ENCODE results near the gene COL9A2. TPM values are rescaled to one million over a fixed set of nuclear protein-coding genes. Genes with fewer than 3 reads are reported as not detected.

Gene COL9A2
- polyA plus RNA-seq, 1 donor from 2014 or later: 2.3 TPM

DNA sequence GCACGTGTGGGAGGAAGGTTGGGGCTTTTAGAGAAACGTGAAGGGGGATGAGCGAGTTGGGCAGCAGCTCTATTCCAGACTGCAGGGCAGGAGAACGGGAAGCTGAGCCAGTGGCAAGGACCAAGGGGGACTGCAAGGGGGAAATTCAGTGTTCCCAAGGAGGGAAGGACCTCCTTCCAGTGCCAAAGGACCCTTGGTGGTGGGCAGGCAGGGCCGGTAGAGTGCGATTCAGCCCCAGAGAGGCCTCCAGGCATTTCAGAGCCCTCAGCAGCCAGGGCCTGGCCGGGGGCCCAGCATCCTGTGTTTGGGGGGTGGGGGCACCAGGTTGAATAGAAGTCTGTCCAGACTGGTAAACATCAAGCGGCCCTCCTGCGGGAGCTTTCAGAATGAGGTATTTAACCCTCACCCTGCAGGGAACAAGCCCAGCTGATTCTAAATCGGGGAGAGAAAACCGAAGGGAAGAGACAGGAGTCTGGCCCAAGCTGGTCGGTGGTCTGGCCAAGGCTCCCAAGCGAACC lies 2.3 kb downstream of the COL9A2 start:
- peak overlapping the region; percentile 34 for H3K4me3 ChIP-seq (ENCODE audit: low read length)
- no peaks in the 10 kb centered on the region for H3K9me3 ChIP-seq (ENCODE audit: low read length)
- H3K27ac ChIP-seq (ENCODE audit: low read length): no peak overlapping the region
- H3K79me2 ChIP-seq (replicated peaks; ENCODE audit: insufficient read depth, low read length): no peaks in the 10 kb centered on the region
- H3K36me3 ChIP-seq (ENCODE audit: insufficient read depth, low read length): no peaks in the 10 kb centered on the region
- TF ChIP-seq POLR2AphosphoS5 (IDR thresholded peaks at IDR 0.05): no peak
- TF ChIP-seq MXI1 (conservative IDR thresholded peaks at IDR 0.05; ENCODE audit: poor library complexity, severe bottlenecking): no peak
- no peak overlapping the region for H2AFZ ChIP-seq (ENCODE audit: low read depth, low read length)
- no peaks in the 10 kb centered on the region for H3F3A ChIP-seq (ENCODE audit: insufficient read depth, low read length, poor library complexity, severe bottlenecking)
- no peaks in the 10 kb centered on the region for H4K20me1 ChIP-seq (ENCODE audit: insufficient read depth)
- no peak overlapping the region for H3K4me2 ChIP-seq (ENCODE audit: low read length)
- no peaks in the 10 kb centered on the region for H3K9me2 ChIP-seq (ENCODE audit: insufficient read depth, low read length)
- H3K9ac ChIP-seq (ENCODE audit: low read length): peak overlapping the region; percentile 38
- H3K27me3 ChIP-seq (ENCODE audit: insufficient read depth, low read depth, low read length): peaks cover 43% of the 10 kb centered on the region

DNA sequence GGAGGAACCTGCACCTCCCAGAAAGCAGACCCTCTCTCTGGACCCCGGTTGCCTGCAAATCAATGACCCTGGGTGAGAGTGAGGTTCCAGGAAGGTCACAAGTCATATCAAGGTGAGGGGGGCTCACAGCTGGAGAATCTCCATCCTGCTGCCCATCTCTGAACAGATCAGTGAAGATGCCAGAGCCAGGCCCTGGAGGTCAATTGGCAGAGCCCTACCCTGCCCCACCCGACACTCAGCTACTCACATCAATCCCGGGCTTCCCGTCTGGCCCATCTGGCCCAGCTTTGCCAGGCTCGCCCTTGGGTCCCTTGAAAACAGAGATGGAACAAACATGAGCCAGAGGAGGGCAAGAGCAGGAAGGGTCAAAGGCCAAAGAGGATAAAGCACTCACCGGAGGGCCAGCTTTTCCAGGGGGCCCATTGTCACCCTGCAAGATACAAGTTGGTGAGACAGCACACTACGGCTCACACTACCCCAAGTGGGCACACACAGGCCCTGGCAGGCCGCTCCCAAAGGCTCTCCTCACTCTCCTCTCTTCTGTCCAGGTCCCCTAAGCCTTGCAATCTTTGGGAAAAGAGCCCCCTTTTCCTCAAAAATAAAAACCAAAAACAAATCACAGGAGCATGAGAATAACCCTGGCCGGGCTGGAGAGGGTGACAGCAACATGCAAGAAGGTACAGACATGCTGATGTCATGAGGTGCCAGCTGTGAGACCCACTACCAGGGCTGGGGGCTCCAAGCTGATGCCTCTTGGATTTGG lies 2.9 kb downstream of the COL9A2 start:
- no peak overlapping the region for H3K27ac ChIP-seq (ENCODE audit: low read length)
- H3F3A ChIP-seq (ENCODE audit: insufficient read depth, low read length, poor library complexity, severe bottlenecking): no peaks in the 10 kb centered on the region
- H3K27me3 ChIP-seq (ENCODE audit: insufficient read depth, low read depth, low read length): peaks cover 43% of the 10 kb centered on the region
- TF ChIP-seq, protein P1, sequence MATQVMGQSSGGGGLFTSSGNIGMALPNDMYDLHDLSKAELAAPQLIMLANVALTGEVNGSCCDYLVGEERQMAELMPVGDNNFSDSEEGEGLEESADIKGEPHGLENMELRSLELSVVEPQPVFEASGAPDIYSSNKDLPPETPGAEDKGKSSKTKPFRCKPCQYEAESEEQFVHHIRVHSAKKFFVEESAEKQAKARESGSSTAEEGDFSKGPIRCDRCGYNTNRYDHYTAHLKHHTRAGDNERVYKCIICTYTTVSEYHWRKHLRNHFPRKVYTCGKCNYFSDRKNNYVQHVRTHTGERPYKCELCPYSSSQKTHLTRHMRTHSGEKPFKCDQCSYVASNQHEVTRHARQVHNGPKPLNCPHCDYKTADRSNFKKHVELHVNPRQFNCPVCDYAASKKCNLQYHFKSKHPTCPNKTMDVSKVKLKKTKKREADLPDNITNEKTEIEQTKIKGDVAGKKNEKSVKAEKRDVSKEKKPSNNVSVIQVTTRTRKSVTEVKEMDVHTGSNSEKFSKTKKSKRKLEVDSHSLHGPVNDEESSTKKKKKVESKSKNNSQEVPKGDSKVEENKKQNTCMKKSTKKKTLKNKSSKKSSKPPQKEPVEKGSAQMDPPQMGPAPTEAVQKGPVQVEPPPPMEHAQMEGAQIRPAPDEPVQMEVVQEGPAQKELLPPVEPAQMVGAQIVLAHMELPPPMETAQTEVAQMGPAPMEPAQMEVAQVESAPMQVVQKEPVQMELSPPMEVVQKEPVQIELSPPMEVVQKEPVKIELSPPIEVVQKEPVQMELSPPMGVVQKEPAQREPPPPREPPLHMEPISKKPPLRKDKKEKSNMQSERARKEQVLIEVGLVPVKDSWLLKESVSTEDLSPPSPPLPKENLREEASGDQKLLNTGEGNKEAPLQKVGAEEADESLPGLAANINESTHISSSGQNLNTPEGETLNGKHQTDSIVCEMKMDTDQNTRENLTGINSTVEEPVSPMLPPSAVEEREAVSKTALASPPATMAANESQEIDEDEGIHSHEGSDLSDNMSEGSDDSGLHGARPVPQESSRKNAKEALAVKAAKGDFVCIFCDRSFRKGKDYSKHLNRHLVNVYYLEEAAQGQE (IDR thresholded peaks at IDR 0.05; ENCODE audit: borderline replicate concordance): no peak
- TF ChIP-seq RAD21 (conservative IDR thresholded peaks at IDR 0.05) (no peak), CTCF (IDR thresholded peaks at IDR 0.05; ENCODE audit: poor library complexity, severe bottlenecking) (no peak), EP300 (conservative IDR thresholded peaks at IDR 0.05; ENCODE audit: poor library complexity, severe bottlenecking) (no peak), EZH2 (IDR thresholded peaks at IDR 0.05; ENCODE audit: borderline replicate concordance, insufficient read depth, low read length, poor library complexity, severe bottlenecking) (no peak), SMC3 (conservative IDR thresholded peaks at IDR 0.05; ENCODE audit: poor library complexity) (no peak), POLR2AphosphoS5 (IDR thresholded peaks at IDR 0.05) (no peak)
- no peaks in the 10 kb centered on the region for H3K9me2 ChIP-seq (ENCODE audit: insufficient read depth, low read length)
- no peaks in the 10 kb centered on the region for H3K79me2 ChIP-seq (replicated peaks; ENCODE audit: insufficient read depth, low read length)
- no peaks in the 10 kb centered on the region for H3K9me3 ChIP-seq (ENCODE audit: low read length)
- no peak overlapping the region for H3K9ac ChIP-seq (ENCODE audit: low read length)
- no peak overlapping the region for H2AFZ ChIP-seq (ENCODE audit: low read depth, low read length)
- H3K4me2 ChIP-seq (ENCODE audit: low read length): no peak overlapping the region
- H3K4me3 ChIP-seq (ENCODE audit: low read length): no peak overlapping the region
- H3K36me3 ChIP-seq (ENCODE audit: insufficient read depth, low read length): no peaks in the 10 kb centered on the region
- no peaks in the 10 kb centered on the region for H4K20me1 ChIP-seq (ENCODE audit: insufficient read depth)

Data from neural cell (in vitro differentiated cells).